Pancreas (tissue), 10 donors: Measurements from ENCODE around the gene OR51A7. TPM values are rescaled to one million over a fixed set of nuclear protein-coding genes. Genes with fewer than 3 reads are reported as not detected.

ENCODE experiments used
- ATAC-seq, 4 donors: fragments of 200-7000 bp; cut with Tn5 transposase; one replicate each; pipeline versions ENCODE4 v1.8.0 to v1.9.1; 2020; ENCODE audit warnings: mild to moderate bottlenecking in 4 of 4, moderate library complexity in 4 of 4
- DNase-seq, 6 donors: peaks; one replicate each; pipeline ENCODE4 v3.0.0-alpha.2; 2020
- FAIRE-seq: peaks from 2 replicates; lab custom pipeline; 2012; peaks lifted over from hg19 to GRCh38; lab: Jason Lieb, UNC
- H3K27ac ChIP-seq, 4 donors: fragments of 200-600 bp; sonication (generic); 1 replicate in 3 of 4; 2 replicates in 1 of 4; pipeline versions ENCODE4 v1.5.0 to v1.8.0; 2020
- H3K27me3 ChIP-seq, 4 donors: fragments of 200-600 bp; one replicate each; pipeline ENCODE4 v1.8.0; 2021
- H3K36me3 ChIP-seq, 3 donors: fragments of 200-600 bp; sonication (generic) in 1 of 3; one replicate each; pipeline versions ENCODE4 v1.5.0 to v1.8.0; 2020 to 2021
- H3K4me1 ChIP-seq, 3 donors: fragments of 200-600 bp; one replicate each; pipeline ENCODE4 v1.8.0; 2021
- H3K4me3 ChIP-seq, 4 donors: fragments of 200-600 bp; sonication (generic) in 2 of 4; one replicate each; pipeline versions ENCODE4 v1.5.0 to v1.8.0; 2020 to 2021
- H3K9me3 ChIP-seq, 4 donors: fragments of 200-600 bp; one replicate each; pipeline ENCODE4 v1.8.0; 2021
- WGBS, 2 donors: extraction: QIAGEN DNeasy Blood & Tissue Kit; methylation state at CpG; one replicate each; pipeline ENCODE4 v1.1.7; 2013; 5-methylcytosine and 5-hydroxymethylcytosine counted together
- intact Hi-C, 3 donors: fragments of 100-400 bp; cut with DNase I; formaldehyde crosslinking; loops; one replicate each; pipeline versions ENCODE4 v1.11.1 to v1.14.2; 2022
- polyA plus RNA-seq, 2 donors: library from polyadenylated mRNA; stranded (reverse); fragments of 200-250 nt; gene quantifications; one replicate each; pipeline ENCODE4 v1.2.3, GENCODE V29; 2013
- total RNA-seq, 6 donors: library from RNA; stranded (reverse); fragmentation: NEBNext Ultra II Directional in 4 of 6; extraction: Animal tissue kit (Norgen Biotek cat#: 25700) in 4 of 6; gene quantifications; one replicate each; pipeline versions ENCODE4 v1.2.1 to v1.2.4, GENCODE V29; 2021 to 2023
- TF ChIP-seq, protein P1 (sequence below), 4 donors: fragments of 200-600 bp; sonication (generic) in 3 of 4; IDR thresholded peaks; one replicate each; pipeline versions ENCODE4 v1.5.0 to v1.8.0; 2021; ENCODE audit warnings: antibody characterized with exemption in 4 of 4
- donor health status: healthy with polysubstance abuse.
- donor health status: DM: no; HTN: no; CAD: no; lungs with moderate emphysema.
- donor health status: DM: no; HTN: no; CAD: no.
- donor health status: control.
- donor health status: control.
- donor health status: Bipolar disorder and iron deficiency.
- donor health status: DM: yes; HTN: yes; CAD: no.
- donor health status: DM: no; HTN: no; CAD: no.
- donor health status: DM: no; HTN: no; CAD: no.
- donor health status: DM: yes; HTN: yes; CAD: no.

The OR51A7 gene
- total and polyA plus RNA-seq, 8 donors = not detected

DNA sequence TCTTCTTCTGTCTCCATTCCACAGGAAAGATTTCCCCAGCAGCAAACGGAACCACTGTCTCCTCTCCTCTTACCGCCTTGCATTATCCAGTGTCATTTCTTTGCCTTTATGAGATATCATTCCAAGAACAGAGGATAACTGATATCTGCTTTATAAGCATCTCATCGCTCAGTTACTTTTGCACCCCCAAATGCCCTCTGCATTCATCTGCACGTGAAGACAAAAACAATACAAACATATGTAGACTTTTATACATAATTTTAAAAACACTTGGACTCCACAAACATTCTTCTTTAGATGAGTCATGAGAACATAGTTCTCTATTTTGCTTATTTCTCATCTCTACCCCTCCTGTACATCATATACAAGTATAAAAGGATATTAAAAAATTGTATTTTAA, 22.4 kb upstream of the OR51A7 start:
- intact Hi-C loops = no loop called here
- FAIRE-seq = no peak
- DNase-seq = no peak
- no peak for ATAC-seq
- Histone ChIP-seq H3K9me3 (no peaks in the 10 kb centered on the region), H3K4me1 (no peaks in the 10 kb centered on the region), H3K4me3 (no peak overlapping the region), H3K27ac (no peak overlapping the region), H3K36me3 (no peaks in the 10 kb centered on the region), H3K27me3 (no peaks in the 10 kb centered on the region)
- WGBS, 2 donors = 72 to 77% methylated on average over 4 of the region's 4 CpGs
- TF ChIP-seq, protein P1, sequence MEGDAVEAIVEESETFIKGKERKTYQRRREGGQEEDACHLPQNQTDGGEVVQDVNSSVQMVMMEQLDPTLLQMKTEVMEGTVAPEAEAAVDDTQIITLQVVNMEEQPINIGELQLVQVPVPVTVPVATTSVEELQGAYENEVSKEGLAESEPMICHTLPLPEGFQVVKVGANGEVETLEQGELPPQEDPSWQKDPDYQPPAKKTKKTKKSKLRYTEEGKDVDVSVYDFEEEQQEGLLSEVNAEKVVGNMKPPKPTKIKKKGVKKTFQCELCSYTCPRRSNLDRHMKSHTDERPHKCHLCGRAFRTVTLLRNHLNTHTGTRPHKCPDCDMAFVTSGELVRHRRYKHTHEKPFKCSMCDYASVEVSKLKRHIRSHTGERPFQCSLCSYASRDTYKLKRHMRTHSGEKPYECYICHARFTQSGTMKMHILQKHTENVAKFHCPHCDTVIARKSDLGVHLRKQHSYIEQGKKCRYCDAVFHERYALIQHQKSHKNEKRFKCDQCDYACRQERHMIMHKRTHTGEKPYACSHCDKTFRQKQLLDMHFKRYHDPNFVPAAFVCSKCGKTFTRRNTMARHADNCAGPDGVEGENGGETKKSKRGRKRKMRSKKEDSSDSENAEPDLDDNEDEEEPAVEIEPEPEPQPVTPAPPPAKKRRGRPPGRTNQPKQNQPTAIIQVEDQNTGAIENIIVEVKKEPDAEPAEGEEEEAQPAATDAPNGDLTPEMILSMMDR (IDR thresholded peaks at IDR 0.05) = no peak

DNA sequence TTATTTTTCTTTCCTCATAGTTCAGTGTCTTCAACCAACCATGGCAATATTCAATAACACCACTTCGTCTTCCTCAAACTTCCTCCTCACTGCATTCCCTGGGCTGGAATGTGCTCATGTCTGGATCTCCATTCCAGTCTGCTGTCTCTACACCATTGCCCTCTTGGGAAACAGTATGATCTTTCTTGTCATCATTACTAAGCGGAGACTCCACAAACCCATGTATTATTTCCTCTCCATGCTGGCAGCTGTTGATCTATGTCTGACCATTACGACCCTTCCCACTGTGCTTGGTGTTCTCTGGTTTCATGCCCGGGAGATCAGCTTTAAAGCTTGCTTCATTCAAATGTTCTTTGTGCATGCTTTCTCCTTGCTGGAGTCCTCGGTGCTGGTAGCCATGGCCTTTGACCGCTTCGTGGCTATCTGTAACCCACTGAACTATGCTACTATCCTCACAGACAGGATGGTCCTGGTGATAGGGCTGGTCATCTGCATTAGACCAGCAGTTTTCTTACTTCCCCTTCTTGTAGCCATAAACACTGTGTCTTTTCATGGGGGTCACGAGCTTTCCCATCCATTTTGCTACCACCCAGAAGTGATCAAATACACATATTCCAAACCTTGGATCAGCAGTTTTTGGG, 21.6 kb upstream of the OR51A7 start, which contains the start of gene OR51T1:
TSS of gene OR51T1 (plus strand) at position 41 of the 641 bp plus-strand sequence. CDS start at position 41, 0 bp downstream.
- no peak for ATAC-seq
- DNase-seq = no peak
- intact Hi-C loops = no loop called here
- Histone ChIP-seq H3K27ac (no peak within 1 kb of the TSS), H3K9me3 (no peaks in the 10 kb centered on the region), H3K36me3 (no peaks in the 10 kb centered on the region), H3K4me1 (no peaks in the 10 kb centered on the region), H3K4me3 (no peak within 1 kb of the TSS), H3K27me3 (no peaks in the 10 kb centered on the region)
- TF ChIP-seq, protein P1 (IDR thresholded peaks at IDR 0.05) = no peak
- 72 to 84% methylated on average over 8 of the region's 8 CpGs for WGBS, 2 donors
- FAIRE-seq = no peak

DNA sequence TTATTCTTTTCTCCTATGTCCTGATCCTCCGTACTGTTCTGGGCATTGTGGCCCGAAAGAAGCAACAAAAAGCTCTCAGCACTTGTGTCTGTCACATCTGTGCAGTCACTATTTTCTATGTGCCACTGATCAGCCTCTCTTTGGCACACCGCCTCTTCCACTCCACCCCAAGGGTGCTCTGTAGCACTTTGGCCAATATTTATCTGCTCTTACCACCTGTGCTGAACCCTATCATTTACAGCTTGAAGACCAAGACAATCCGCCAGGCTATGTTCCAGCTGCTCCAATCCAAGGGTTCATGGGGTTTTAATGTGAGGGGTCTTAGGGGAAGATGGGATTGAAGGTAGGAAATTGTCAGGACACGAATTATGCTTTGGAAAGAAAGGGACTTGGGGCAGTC, 21.0 kb upstream of the OR51A7 start:
- ATAC-seq = no peak

DNA sequence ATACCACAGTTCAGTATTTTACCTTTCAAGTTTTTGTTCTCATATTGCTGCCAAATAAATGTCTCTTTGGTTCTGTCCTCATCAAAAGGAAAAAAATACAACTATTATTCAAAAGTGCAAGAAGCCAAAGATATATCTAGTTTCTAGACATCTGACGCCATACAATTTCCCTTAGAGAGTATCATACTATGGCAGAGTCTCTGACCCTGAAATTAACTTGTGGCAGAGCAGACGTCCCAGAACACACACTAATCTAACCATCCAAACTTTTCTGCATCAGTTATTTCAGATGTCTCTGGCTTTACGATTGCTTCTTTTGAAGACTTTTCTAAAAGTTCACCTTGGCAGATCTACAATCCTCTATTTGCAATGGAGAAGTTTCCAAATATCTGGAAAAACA, 19.2 kb upstream of the OR51A7 start:
- no peaks in the 10 kb centered on the region for H3K9me3 ChIP-seq
- H3K27ac ChIP-seq = no peak overlapping the region
- TF ChIP-seq, protein P1 (IDR thresholded peaks at IDR 0.05) = no peak
- no peak for FAIRE-seq
- H3K4me3 ChIP-seq = no peak overlapping the region
- no peak for ATAC-seq
- intact Hi-C loops = no loop called here
- DNase-seq = no peak
- H3K27me3 ChIP-seq = no peaks in the 10 kb centered on the region
- 67 to 82% methylated on average over 3 of the region's 3 CpGs for WGBS, 2 donors
- H3K4me1 ChIP-seq = no peaks in the 10 kb centered on the region
- no peaks in the 10 kb centered on the region for H3K36me3 ChIP-seq

More for the DNA sequence above, 21.0 kb upstream of the OR51A7 start:
- H3K36me3 ChIP-seq = no peaks in the 10 kb centered on the region
- no peak for DNase-seq
- TF ChIP-seq, protein P1 (IDR thresholded peaks at IDR 0.05) = no peak
- no peaks in the 10 kb centered on the region for H3K4me1 ChIP-seq
- no peaks in the 10 kb centered on the region for H3K9me3 ChIP-seq
- no peak overlapping the region for H3K27ac ChIP-seq
- intact Hi-C loops = no loop called here
- no peak for FAIRE-seq
- H3K27me3 ChIP-seq = no peaks in the 10 kb centered on the region
- H3K4me3 ChIP-seq = no peak overlapping the region
- 69 to 83% methylated on average over 5 of the region's 5 CpGs for WGBS, 2 donors

DNA sequence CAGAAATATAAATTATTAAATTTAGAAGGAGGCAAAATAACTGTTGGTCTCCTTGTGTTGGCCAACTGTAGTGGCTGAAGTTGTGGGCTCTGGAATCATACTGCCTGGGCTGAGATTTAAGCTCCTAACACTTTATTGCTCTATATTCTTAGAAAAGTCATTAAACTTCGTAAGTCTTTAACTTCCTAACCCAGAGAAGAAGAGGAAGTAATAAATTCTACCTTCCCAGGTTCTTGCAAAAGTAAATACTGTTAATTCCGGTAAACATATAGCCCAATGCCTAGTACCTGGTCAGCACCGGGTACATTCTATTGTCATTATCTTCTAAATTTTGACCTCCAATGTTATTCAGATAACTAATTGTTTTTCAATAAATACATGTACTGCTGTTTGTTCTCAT, 17.4 kb upstream of the OR51A7 start:
- Histone ChIP-seq H3K27me3 (no peaks in the 10 kb centered on the region), H3K27ac (no peak overlapping the region), H3K4me1 (no peaks in the 10 kb centered on the region), H3K9me3 (no peaks in the 10 kb centered on the region), H3K4me3 (no peak overlapping the region), H3K36me3 (no peaks in the 10 kb centered on the region)
- DNase-seq (no peak), FAIRE-seq (no peak), ATAC-seq (no peak)
- WGBS, 2 donors = 51 to 63% methylated on average over 3 of the region's 3 CpGs
- TF ChIP-seq, protein P1 (IDR thresholded peaks at IDR 0.05) = no peak
- intact Hi-C loops = no loop called here
